Kidney epithelial cell (primary cell): ENCODE results near the gene POLE. TPM values are rescaled to one million over a fixed set of nuclear protein-coding genes. Genes with fewer than 3 reads are reported as not detected.

Experiments
- DNase-seq: peaks from one replicate; pipeline ENCODE4 v3.0.0-alpha.2; 2010; ENCODE audit warnings: low read depth
- H3K27me3 ChIP-seq: 2 replicates; pipeline ENCODE4 v1.6.0; 2011; ENCODE audit warnings: low read length; ENCODE audit not compliant: control insufficient read depth, insufficient read depth
- H3K36me3 ChIP-seq: 2 replicates; pipeline ENCODE4 v1.5.1; 2011; ENCODE audit warnings: low read length; ENCODE audit not compliant: control insufficient read depth, insufficient read depth
- H3K4me3 ChIP-seq: 2 replicates; pipeline ENCODE4 v1.5.1; 2011; ENCODE audit warnings: low read depth, mild to moderate bottlenecking, control low read depth, low read length
- CTCF ChIP-seq: IDR thresholded peaks from 2 replicates; pipeline ENCODE4 v1.5.1; 2011; ENCODE audit warnings: mild to moderate bottlenecking, moderate library complexity, low read length, control low read depth, inconsistent platforms; ENCODE audit not compliant: insufficient read depth, poor library complexity, severe bottlenecking
- total RNA-seq: library from RNA; depleted of rRNA; stranded (reverse); fragments of >200 nt; gene quantifications from 2 replicates; pipeline ENCODE4 v1.2.3, GENCODE V29; 2015

The POLE gene
- total RNA-seq, 1 donor from 2014 or later: 15.1 TPM

GRCh38 chr12:132646850-132647249 is 40.3 kb downstream of the POLE start:
- DNase-seq: no peak
- no peak for TF ChIP-seq CTCF
- H3K36me3 ChIP-seq: peaks cover 1% of the 10 kb centered on the region
- H3K4me3 ChIP-seq: no peak overlapping the region
- H3K27me3 ChIP-seq: no peaks in the 10 kb centered on the region

- DNase-seq: no peak
- no peak overlapping the region for H3K4me3 ChIP-seq
- TF ChIP-seq CTCF: no peak
- no peaks in the 10 kb centered on the region for H3K27me3 ChIP-seq
- H3K36me3 ChIP-seq: peaks cover 1% of the 10 kb centered on the region
Measured at GRCh38 chr12:132642846-132643835, 44.0 kb downstream of the POLE start.

DNA sequence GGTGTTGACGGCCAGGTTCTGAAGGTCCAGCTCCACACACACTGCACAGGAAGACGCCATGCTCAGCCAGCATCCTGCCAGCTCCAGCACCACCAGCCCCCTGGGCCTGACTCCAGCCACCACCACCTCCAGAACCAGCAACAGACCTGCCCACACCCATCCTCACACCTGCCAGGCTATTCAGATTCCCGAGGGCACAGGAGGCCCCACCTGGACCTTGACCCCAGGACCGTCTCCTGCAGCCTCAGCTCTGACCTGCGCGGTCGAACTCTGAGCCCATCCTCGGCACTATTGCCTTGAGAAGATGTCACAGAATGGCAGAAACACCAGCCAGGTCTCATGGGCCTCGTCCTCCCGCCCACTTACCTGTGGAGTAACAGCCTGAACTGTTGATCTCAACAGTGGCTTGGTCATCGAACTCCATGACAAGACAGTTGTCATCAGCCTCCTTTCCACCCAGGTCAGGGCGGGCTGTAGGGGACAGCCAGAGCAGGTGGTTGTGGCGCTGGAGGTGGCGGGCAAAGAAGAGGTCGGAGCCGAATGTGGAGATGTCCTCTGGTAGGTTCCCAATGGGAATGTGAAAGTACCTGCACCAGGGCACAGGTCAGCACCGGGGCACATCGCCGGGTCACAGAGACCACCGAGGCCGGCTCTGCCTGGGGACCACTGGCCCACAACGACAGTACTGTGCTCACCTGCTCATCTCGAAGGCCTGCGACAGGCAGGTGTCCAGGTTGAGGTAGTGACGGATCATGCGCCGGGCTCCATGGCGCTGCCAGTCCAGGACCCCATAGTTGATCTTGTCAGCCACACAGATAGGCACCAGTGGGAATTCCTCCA is 45.1 kb downstream of the POLE start:
- Histone ChIP-seq H3K27me3 (no peaks in the 10 kb centered on the region), H3K4me3 (no peak overlapping the region), H3K36me3 (peaks cover 1% of the 10 kb centered on the region)
- TF ChIP-seq CTCF: no peak
- DNase-seq: no peak

DNA sequence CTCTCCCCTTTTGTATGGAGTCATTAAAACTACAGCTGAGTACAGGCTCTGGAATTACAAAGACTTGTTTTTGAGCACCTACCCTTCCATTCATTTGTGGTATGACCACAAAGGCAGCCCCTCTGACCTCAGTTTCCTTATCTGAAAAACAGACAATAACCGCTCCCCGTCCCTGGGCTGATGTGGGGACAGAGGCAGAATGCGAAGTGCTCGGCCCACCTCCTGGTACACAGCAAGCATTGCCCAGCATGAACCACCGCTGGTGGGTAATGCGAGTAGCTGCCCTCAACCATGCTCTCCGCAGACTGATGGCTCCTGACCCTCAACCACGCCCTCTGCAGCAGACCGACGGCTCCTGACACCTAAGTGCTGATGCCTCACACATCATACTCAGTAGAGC is 46.2 kb downstream of the POLE start:
- no peak for TF ChIP-seq CTCF
- peaks cover 1% of the 10 kb centered on the region for H3K36me3 ChIP-seq
- no peak for DNase-seq

GRCh38 chr12:132639956-132640520 is 47.1 kb downstream of the POLE start:
- no peak overlapping the region for H3K4me3 ChIP-seq
- no peak for DNase-seq
- peaks cover 1% of the 10 kb centered on the region for H3K36me3 ChIP-seq
- TF ChIP-seq CTCF: no peak
- H3K27me3 ChIP-seq: no peaks in the 10 kb centered on the region

More for the DNA sequence above, 46.2 kb downstream of the POLE start:
- no peak overlapping the region for H3K4me3 ChIP-seq
- H3K27me3 ChIP-seq: no peaks in the 10 kb centered on the region
